ENCODE results near the gene UBAC2.

The UBAC2 gene

DNA sequence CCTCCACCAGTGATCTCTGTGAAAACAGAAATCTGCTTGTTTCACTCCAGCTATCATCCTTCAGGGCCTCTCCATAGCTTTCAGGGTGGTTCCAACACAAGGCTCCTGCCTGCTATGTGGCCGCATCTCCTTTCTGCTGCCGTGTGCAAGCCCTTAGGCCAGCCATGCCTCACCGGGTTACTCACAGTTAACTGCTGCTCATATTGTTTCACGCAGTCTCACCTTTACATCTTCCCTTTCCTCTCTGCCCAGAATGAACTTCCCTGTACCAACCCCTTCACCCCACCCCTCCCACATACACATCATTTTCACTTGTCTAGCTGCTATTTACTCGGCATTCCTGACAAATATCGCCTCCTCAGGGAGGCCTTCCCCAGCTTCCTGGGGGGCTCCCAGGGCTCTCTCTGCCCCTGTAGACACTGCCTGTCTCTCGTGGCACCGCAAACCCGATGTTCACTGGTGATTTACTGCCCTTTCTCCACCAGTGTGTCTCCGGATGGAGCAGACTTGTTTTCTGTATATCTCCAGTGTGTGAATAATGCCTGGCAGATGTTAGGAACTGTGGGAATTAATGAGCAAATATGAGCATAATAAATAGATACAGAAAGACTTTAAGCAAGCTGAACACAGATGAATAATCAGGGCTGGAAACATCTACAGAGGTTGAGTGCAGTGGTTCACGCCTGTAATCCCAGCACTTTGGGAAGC lies 145.8 kb downstream of the UBAC2 start:
- Histone ChIP-seq H3K36me3 (ENCODE audit: control insufficient read depth, insufficient read depth, low read length) (peaks cover 9% of the 10 kb centered on the region), H3K4me1 (ENCODE audit: control insufficient read depth, insufficient read depth, low read length) (no peaks in the 10 kb centered on the region), H3K27me3 (ENCODE audit: control insufficient read depth, insufficient read depth, low read length) (no peaks in the 10 kb centered on the region), H3K9ac (ENCODE audit: low read length) (no peak overlapping the region), H3K4me3 (ENCODE audit: low read length) (no peak overlapping the region), H3K9me3 (ENCODE audit: control insufficient read depth, low read length) (no peaks in the 10 kb centered on the region)

DNA sequence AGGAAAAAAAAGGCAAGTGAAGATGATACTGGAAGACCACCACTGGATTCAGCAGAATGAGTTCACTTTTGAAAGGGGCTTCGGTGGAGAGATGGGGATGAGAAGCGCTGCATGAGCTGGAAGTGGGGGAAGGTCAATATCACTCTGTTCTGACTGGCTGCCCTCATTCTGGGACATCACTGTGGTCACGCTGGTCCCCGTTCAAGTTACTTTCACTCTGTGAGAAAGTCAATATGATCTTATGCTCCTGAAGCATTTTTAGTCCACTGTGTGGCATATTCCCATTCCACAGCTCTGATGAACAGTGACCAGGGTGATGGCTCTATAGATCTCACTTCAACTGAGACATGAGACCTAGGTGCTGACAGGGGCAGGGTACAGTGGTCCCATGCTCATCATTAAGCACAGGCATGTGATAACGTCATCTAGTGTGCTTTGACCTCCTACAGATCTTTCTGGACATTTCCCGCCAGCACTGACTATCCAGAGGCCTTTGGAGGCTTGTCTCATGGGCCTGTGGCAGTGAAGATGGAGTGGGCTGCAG lies 146.8 kb downstream of the UBAC2 start:
- no peaks in the 10 kb centered on the region for H3K27me3 ChIP-seq (ENCODE audit: control insufficient read depth, insufficient read depth, low read length)
- no peaks in the 10 kb centered on the region for H3K9me3 ChIP-seq (ENCODE audit: control insufficient read depth, low read length)
- peaks cover 5% of the 10 kb centered on the region for H3K36me3 ChIP-seq (ENCODE audit: control insufficient read depth, insufficient read depth, low read length)
- H3K4me1 ChIP-seq (ENCODE audit: control insufficient read depth, insufficient read depth, low read length): no peaks in the 10 kb centered on the region
- H3K9ac ChIP-seq (ENCODE audit: low read length): no peak overlapping the region
- H3K4me3 ChIP-seq (ENCODE audit: low read length): no peak overlapping the region

GRCh38 chr13:99347911-99348451 lies 147.3 kb downstream of the UBAC2 start:
- Histone ChIP-seq H3K4me1 (ENCODE audit: control insufficient read depth, insufficient read depth, low read length) (no peaks in the 10 kb centered on the region), H3K4me3 (ENCODE audit: low read length) (no peak overlapping the region), H3K27me3 (ENCODE audit: control insufficient read depth, insufficient read depth, low read length) (no peaks in the 10 kb centered on the region), H3K36me3 (ENCODE audit: control insufficient read depth, insufficient read depth, low read length) (no peaks in the 10 kb centered on the region), H3K9ac (ENCODE audit: low read length) (no peak overlapping the region), H3K9me3 (ENCODE audit: control insufficient read depth, low read length) (no peaks in the 10 kb centered on the region)

- no peak overlapping the region for H3K4me3 ChIP-seq (ENCODE audit: low read length)
- no peaks in the 10 kb centered on the region for H3K9me3 ChIP-seq (ENCODE audit: control insufficient read depth, low read length)
- no peaks in the 10 kb centered on the region for H3K27me3 ChIP-seq (ENCODE audit: control insufficient read depth, insufficient read depth, low read length)
- no peaks in the 10 kb centered on the region for H3K36me3 ChIP-seq (ENCODE audit: control insufficient read depth, insufficient read depth, low read length)
- H3K4me1 ChIP-seq (ENCODE audit: control insufficient read depth, insufficient read depth, low read length): no peaks in the 10 kb centered on the region
- no peak overlapping the region for H3K9ac ChIP-seq (ENCODE audit: low read length)
These were observed 149.5 kb downstream of the UBAC2 start for GRCh38 chr13:99350191-99350590.

DNA sequence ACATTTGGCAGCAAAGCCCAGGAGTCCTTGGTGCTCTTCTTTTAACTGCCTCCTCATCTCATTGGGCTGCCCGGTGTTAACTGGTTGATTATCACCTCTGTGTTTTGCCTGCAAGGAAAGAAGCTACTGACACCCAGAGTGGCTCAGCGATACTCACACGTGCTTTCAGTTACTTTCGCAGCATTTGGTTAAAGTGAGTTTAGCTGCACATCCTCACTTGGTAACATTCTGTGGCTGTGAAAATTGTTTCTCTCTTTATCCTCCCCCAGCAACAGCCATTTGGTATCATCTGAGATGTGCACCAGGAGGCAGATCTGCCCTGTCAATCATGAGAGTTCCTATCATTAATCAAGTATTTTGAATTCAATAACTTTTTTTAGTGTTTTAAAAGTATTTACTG lies 151.1 kb downstream of the UBAC2 start:
- Histone ChIP-seq H3K36me3 (ENCODE audit: control insufficient read depth, insufficient read depth, low read length) (peaks cover 1% of the 10 kb centered on the region), H3K27me3 (ENCODE audit: control insufficient read depth, insufficient read depth, low read length) (no peaks in the 10 kb centered on the region), H3K4me3 (ENCODE audit: low read length) (no peak overlapping the region), H3K9ac (ENCODE audit: low read length) (no peak overlapping the region), H3K9me3 (ENCODE audit: control insufficient read depth, low read length) (no peaks in the 10 kb centered on the region), H3K4me1 (ENCODE audit: control insufficient read depth, insufficient read depth, low read length) (peaks cover 9% of the 10 kb centered on the region)

GRCh38 chr13:99352351-99353245 lies 151.9 kb downstream of the UBAC2 start:
- H3K36me3 ChIP-seq (ENCODE audit: control insufficient read depth, insufficient read depth, low read length): peaks cover 5% of the 10 kb centered on the region
- H3K27me3 ChIP-seq (ENCODE audit: control insufficient read depth, insufficient read depth, low read length): no peaks in the 10 kb centered on the region
- no peak overlapping the region for H3K4me3 ChIP-seq (ENCODE audit: low read length)
- H3K4me1 ChIP-seq (ENCODE audit: control insufficient read depth, insufficient read depth, low read length): peaks cover 17% of the 10 kb centered on the region
- no peaks in the 10 kb centered on the region for H3K9me3 ChIP-seq (ENCODE audit: control insufficient read depth, low read length)
- H3K9ac ChIP-seq (ENCODE audit: low read length): no peak overlapping the region

GRCh38 chr13:99353246-99353600 lies 152.6 kb downstream of the UBAC2 start:
- Histone ChIP-seq H3K4me3 (ENCODE audit: low read length) (no peak overlapping the region), H3K4me1 (ENCODE audit: control insufficient read depth, insufficient read depth, low read length) (peaks cover 19% of the 10 kb centered on the region), H3K27me3 (ENCODE audit: control insufficient read depth, insufficient read depth, low read length) (no peaks in the 10 kb centered on the region), H3K9me3 (ENCODE audit: control insufficient read depth, low read length) (no peaks in the 10 kb centered on the region), H3K9ac (ENCODE audit: low read length) (no peak overlapping the region), H3K36me3 (ENCODE audit: control insufficient read depth, insufficient read depth, low read length) (peaks cover 5% of the 10 kb centered on the region)

- H3K4me3 ChIP-seq (ENCODE audit: low read length): no peak overlapping the region
- H3K4me1 ChIP-seq (ENCODE audit: control insufficient read depth, insufficient read depth, low read length): peaks cover 19% of the 10 kb centered on the region
- no peaks in the 10 kb centered on the region for H3K9me3 ChIP-seq (ENCODE audit: control insufficient read depth, low read length)
- peaks cover 5% of the 10 kb centered on the region for H3K36me3 ChIP-seq (ENCODE audit: control insufficient read depth, insufficient read depth, low read length)
- no peaks in the 10 kb centered on the region for H3K27me3 ChIP-seq (ENCODE audit: control insufficient read depth, insufficient read depth, low read length)
- no peak overlapping the region for H3K9ac ChIP-seq (ENCODE audit: low read length)
These were observed 153.2 kb downstream of the UBAC2 start for GRCh38 chr13:99353836-99354235.

DNA sequence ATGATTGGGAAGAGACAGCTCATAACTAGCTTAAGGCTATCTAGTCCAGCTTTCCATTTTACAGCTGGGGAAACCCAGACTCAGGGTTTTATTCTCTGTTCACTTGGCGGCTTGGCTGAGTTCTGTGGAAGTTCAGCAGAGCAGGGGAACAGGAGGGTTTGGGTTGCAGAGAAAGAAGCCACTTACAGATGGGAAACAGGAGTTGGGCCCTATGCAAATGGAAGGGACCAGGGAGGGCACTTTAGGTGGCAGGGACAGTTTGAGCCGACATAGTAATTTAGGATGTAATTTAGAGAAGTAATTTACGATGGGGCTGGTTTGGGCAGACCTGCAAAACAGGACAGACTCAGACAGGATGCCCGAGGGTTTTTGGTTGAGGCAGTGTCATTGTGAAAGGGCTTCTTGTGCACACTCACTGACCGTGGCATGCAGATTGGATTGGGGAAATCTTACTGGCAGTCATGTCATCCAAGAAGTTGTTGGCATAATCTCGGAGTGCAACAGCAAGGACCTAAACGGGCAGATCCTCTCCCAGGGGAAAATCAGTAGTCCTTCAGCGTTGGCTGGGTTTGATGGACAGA lies 153.8 kb downstream of the UBAC2 start:
- no peaks in the 10 kb centered on the region for H3K27me3 ChIP-seq (ENCODE audit: control insufficient read depth, insufficient read depth, low read length)

GRCh38 chr13:99355267-99356011 lies 154.8 kb downstream of the UBAC2 start:
- H3K27me3 ChIP-seq (ENCODE audit: control insufficient read depth, insufficient read depth, low read length): no peaks in the 10 kb centered on the region
- H3K4me1 ChIP-seq (ENCODE audit: control insufficient read depth, insufficient read depth, low read length): peaks cover 19% of the 10 kb centered on the region
- peaks cover 5% of the 10 kb centered on the region for H3K36me3 ChIP-seq (ENCODE audit: control insufficient read depth, insufficient read depth, low read length)
- no peak overlapping the region for H3K9ac ChIP-seq (ENCODE audit: low read length)
- no peak overlapping the region for H3K4me3 ChIP-seq (ENCODE audit: low read length)
- H3K9me3 ChIP-seq (ENCODE audit: control insufficient read depth, low read length): no peaks in the 10 kb centered on the region

More for the DNA sequence above, 153.8 kb downstream of the UBAC2 start:
- peaks cover 5% of the 10 kb centered on the region for H3K36me3 ChIP-seq (ENCODE audit: control insufficient read depth, insufficient read depth, low read length)
- no peak overlapping the region for H3K9ac ChIP-seq (ENCODE audit: low read length)
- no peaks in the 10 kb centered on the region for H3K9me3 ChIP-seq (ENCODE audit: control insufficient read depth, low read length)
- H3K4me1 ChIP-seq (ENCODE audit: control insufficient read depth, insufficient read depth, low read length): peaks cover 19% of the 10 kb centered on the region
- no peak overlapping the region for H3K4me3 ChIP-seq (ENCODE audit: low read length)

DNA sequence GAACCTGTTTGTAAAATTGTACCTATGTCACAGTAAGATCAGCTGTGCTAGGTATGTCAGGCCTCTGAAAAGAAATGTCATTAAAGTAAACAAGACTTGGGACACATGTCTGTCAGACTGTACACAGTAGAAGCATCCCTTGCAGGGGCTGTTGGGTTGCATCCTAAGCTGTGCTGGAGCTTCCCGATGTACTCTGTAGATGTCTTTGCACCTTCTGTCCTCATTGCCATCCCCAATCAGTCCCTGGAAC lies 155.3 kb downstream of the UBAC2 start:
- H3K9ac ChIP-seq (ENCODE audit: low read length): no peak overlapping the region
- peaks cover 19% of the 10 kb centered on the region for H3K4me1 ChIP-seq (ENCODE audit: control insufficient read depth, insufficient read depth, low read length)
- H3K36me3 ChIP-seq (ENCODE audit: control insufficient read depth, insufficient read depth, low read length): peaks cover 5% of the 10 kb centered on the region
- H3K4me3 ChIP-seq (ENCODE audit: low read length): no peak overlapping the region
- H3K27me3 ChIP-seq (ENCODE audit: control insufficient read depth, insufficient read depth, low read length): no peaks in the 10 kb centered on the region
- H3K9me3 ChIP-seq (ENCODE audit: control insufficient read depth, low read length): no peaks in the 10 kb centered on the region
